ENCODE data around the gene CCL23.

CCL23 gene

GRCh38 chr17:35968520-35969054 is 49.2 kb downstream of the CCL23 start:
- no peak for DNase-seq

GRCh38 chr17:35965272-35965671 is 52.5 kb downstream of the CCL23 start:
- no peak for DNase-seq

- DNase-seq = no peak
Observed at GRCh38 chr17:35963663-35964062, 54.1 kb downstream of the CCL23 start.
